HPDE6-E6E7 (cell line): ENCODE data around the gene CDK5.
"Not testable (repeated sequence)": the region's sequence is repeated elsewhere in the genome, so short reads cannot be mapped to it uniquely, and the experiment has no call there.

Source experiments
- DNase-seq: peaks from one replicate; pipeline ENCODE4 v3.0.0; 2011; ENCODE audit warnings: missing footprints; ENCODE audit errors: extremely low spot score

Gene CDK5

GRCh38 chr7:151016505-151016904 is 41.2 kb downstream of the CDK5 start:
- DNase-seq, result no peak

GRCh38 chr7:151015967-151016366 is 41.7 kb downstream of the CDK5 start:
- no peak for DNase-seq

GRCh38 chr7:151014950-151015349 is 42.7 kb downstream of the CDK5 start:
- no peak for DNase-seq

- no peak for DNase-seq
These were observed 43.8 kb downstream of the CDK5 start for GRCh38 chr7:151013733-151014497.

- DNase-seq, result no peak
These were observed 44.4 kb downstream of the CDK5 start for GRCh38 chr7:151013356-151013732.

- DNase-seq, result no peak
These were observed 44.8 kb downstream of the CDK5 start for GRCh38 chr7:151012911-151013347.

GRCh38 chr7:151012031-151012692 is 45.5 kb downstream of the CDK5 start:
- DNase-seq, result no peak

GRCh38 chr7:151011616-151012015 is 46.1 kb downstream of the CDK5 start:
- DNase-seq, result not testable (repeated sequence)

GRCh38 chr7:151011097-151011409 is 46.6 kb downstream of the CDK5 start:
- DNase-seq, result no peak

- no peak for DNase-seq
These were observed 47.2 kb downstream of the CDK5 start for GRCh38 chr7:151010307-151011096.

GRCh38 chr7:151010037-151010306 is 47.7 kb downstream of the CDK5 start:
- no peak for DNase-seq

- DNase-seq, result no peak
These were observed 48.2 kb downstream of the CDK5 start for GRCh38 chr7:151009327-151010036.

- no peak for DNase-seq
These were observed 49.0 kb downstream of the CDK5 start for GRCh38 chr7:151008511-151009323.

GRCh38 chr7:151008143-151008510 is 49.6 kb downstream of the CDK5 start:
- DNase-seq, result no peak

GRCh38 chr7:151007469-151007898 is 50.2 kb downstream of the CDK5 start:
- DNase-seq, result no peak

GRCh38 chr7:151006590-151007300 is 51.0 kb downstream of the CDK5 start:
- DNase-seq, result no peak

- no peak for DNase-seq
These were observed 52.1 kb downstream of the CDK5 start for GRCh38 chr7:151005566-151005965.
